Body of pancreas (tissue), 4 donors: ENCODE data around the gene DCAF7. TPM values are rescaled to one million over a fixed set of nuclear protein-coding genes. Genes with fewer than 3 reads are reported as not detected.

Source experiments
- ATAC-seq: fragments of 150-250 bp; one replicate; pipeline ENCODE4 v1.9.1; 2016
- DNase-seq, 4 donors: peaks; one replicate each; pipeline ENCODE4 v3.0.0-alpha.2; 2019
- H3K27ac ChIP-seq, 4 donors: fragments of 200-600 bp; sonication (generic); 1 replicate in 3 of 4; 2 replicates in 1 of 4; pipeline versions ENCODE4 v1.5.1 to v1.6.1; 2016 to 2019; ENCODE audit warnings: mild to moderate bottlenecking in 1 of 4, mixed read lengths in 1 of 4, moderate library complexity in 1 of 4
- H3K27me3 ChIP-seq, 2 donors: fragments of 200-600 bp; sonication (generic); one replicate each; pipeline ENCODE4 v1.6.0; 2016; ENCODE audit warnings: mild to moderate bottlenecking in 1 of 2
- H3K36me3 ChIP-seq, 2 donors: fragments of 200-600 bp; sonication (generic); replicated peaks in 1 of 2; 2 replicates each; pipeline ENCODE4 v1.5.1; 2016; ENCODE audit warnings: low read depth in 2 of 2; ENCODE audit not compliant: insufficient read depth in 1 of 2
- H3K4me1 ChIP-seq: fragments of 200-600 bp; sonication (generic); one replicate; pipeline ENCODE4 v1.6.0; 2016
- H3K4me3 ChIP-seq, 2 donors: fragments of 200-600 bp; sonication (generic); 1 replicate in 1 of 2; 2 replicates in 1 of 2; pipeline ENCODE4 v1.5.1; 2016 to 2019
- H3K9me3 ChIP-seq, 3 donors: fragments of 200-600 bp; sonication (generic); 1 replicate in 2 of 3; 2 replicates in 1 of 3; pipeline ENCODE4 v1.5.1; 2016
- POLR2A ChIP-seq, 3 donors: fragments of 450-650 bp; IDR thresholded peaks; one replicate each; pipeline ENCODE4 v1.6.1; 2016; ENCODE audit warnings: antibody characterized with exemption in 3 of 3, mild to moderate bottlenecking in 2 of 3
- whole genome bisulfite sequencing, 2 donors: methylation state at CpG; one replicate each; pipeline ENCODE4 v1.1.5; 2017; 5-methylcytosine and 5-hydroxymethylcytosine counted together
- intact Hi-C: fragments of 100-400 bp; cut with DNase I; formaldehyde crosslinking; loops from one replicate; pipeline ENCODE4 v1.15.1; 2023
- total RNA-seq, 2 donors: library from RNA; depleted of rRNA; stranded (reverse); fragments of >200 nt; gene quantifications; one replicate each; pipeline ENCODE4 v1.1.0, GENCODE V29; 2016
- TF ChIP-seq, protein P1 (sequence below), 7 experiments: fragments of 450-650 bp in 4 of 7; fragments of 200-600 bp in 3 of 7; sonication (generic) in 3 of 7; IDR thresholded peaks; one replicate each; pipeline ENCODE4 v1.5.1; 2016 to 2019; ENCODE audit warnings: antibody characterized with exemption in 7 of 7

Gene DCAF7
- total RNA-seq, 2 donors from 2014 or later, result 16.8 to 16.9 TPM

DNA sequence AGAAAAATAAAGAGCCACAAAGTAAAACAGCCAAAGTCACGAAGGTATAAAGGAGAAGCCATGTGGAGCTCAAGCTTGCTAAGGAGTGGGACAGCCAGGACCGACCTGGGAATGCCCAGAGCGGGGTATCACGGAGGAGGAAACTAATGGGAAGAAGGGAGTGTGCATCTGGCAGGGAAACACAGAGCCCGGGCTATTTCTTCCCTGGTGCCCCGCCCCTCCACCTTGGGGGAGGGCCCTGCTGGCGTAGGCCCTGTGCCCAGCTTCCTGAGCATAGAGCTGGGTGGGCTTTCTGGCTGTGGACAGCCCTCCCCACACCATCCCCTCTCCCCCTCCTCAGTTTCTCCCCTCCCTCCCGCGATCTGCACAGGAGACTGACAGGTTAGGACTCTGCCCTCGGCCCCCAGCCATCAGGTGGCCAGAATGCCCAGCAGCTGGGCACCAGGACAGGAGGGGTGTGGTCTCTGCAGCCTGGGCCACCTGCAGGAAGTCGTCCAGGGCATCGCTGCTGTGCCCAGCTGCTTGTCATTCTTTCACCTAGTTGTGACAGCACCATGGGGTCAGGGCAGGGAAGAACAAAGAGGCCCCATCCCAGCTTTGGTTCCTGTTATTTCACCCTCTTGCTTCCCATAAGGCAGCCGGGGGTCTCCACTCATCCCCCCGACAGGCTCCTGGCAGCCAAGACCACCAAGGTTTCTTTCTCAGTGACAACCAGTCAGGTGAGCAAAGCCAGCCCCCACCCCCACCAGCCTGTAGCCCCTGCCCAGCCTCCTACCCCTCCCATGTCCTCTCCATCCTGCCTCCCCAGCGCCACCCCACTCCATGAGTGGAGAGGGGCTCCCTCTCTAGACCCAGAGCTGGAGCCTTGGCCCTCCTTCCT, 7.1 kb upstream of the DCAF7 start:
- Histone ChIP-seq H3K36me3 (no peaks in the 10 kb centered on the region), H3K27ac (no peak overlapping the region), H3K4me1 (peaks cover 14% of the 10 kb centered on the region), H3K27me3 (peaks cover 0 to 6% of the 10 kb centered on the region in 2 donors), H3K4me3 (no peak overlapping the region), H3K9me3 (no peaks in the 10 kb centered on the region)
- intact Hi-C loops, result loop anchor here (10.0 kb wide), 1 partner anchor 98 kb away; the partner anchor contains the start of gene CYB561
- WGBS, 2 donors, result 30 to 31% methylated on average over 11 to 12 of the region's 15 CpGs
- DNase-seq (peak; percentile 64 to 87 (median 74)), ATAC-seq (peak; percentile 82)
- TF ChIP-seq POLR2A (IDR thresholded peaks at IDR 0.05), result no peak
- TF ChIP-seq, protein P1, sequence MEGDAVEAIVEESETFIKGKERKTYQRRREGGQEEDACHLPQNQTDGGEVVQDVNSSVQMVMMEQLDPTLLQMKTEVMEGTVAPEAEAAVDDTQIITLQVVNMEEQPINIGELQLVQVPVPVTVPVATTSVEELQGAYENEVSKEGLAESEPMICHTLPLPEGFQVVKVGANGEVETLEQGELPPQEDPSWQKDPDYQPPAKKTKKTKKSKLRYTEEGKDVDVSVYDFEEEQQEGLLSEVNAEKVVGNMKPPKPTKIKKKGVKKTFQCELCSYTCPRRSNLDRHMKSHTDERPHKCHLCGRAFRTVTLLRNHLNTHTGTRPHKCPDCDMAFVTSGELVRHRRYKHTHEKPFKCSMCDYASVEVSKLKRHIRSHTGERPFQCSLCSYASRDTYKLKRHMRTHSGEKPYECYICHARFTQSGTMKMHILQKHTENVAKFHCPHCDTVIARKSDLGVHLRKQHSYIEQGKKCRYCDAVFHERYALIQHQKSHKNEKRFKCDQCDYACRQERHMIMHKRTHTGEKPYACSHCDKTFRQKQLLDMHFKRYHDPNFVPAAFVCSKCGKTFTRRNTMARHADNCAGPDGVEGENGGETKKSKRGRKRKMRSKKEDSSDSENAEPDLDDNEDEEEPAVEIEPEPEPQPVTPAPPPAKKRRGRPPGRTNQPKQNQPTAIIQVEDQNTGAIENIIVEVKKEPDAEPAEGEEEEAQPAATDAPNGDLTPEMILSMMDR (IDR thresholded peaks at IDR 0.05), result no peak

DNA sequence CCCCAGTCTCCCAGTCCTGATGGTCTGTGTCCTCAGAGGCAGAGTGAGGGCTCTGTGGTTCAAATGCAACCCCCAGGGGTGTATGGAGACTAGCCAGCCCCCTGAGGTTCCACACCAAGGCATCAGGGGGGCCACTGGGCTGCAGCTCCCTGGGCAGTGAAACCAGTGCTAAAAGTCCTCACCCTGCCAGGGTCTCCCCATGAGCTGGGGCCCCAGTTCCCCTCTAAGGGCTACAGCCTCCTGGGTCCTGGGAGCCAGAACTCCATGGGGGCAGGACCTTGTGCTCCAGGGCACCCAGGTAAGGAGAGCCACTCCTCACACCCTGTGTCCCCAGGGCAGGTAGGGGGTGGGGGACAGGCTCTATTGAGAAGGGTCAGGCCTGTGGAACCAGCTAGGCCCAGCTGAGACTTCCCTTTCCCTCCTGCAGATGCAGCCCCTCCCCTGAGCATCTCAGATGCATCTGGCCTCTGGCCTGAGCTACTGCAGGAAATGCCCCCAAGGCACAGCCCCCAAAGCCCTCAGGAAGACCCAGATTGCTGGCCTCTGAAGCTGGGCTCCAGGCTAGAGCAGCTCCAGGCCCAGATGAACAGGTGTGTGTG, 6.4 kb upstream of the DCAF7 start:
- TF ChIP-seq POLR2A (IDR thresholded peaks at IDR 0.05), result no peak
- TF ChIP-seq, protein P1 (IDR thresholded peaks at IDR 0.05), result no peak
- ATAC-seq (no peak), DNase-seq (no peak)
- Histone ChIP-seq H3K27ac (no peak overlapping the region), H3K36me3 (no peaks in the 10 kb centered on the region), H3K4me1 (peaks cover 10% of the 10 kb centered on the region), H3K9me3 (no peaks in the 10 kb centered on the region), H3K27me3 (no peaks in the 10 kb centered on the region), H3K4me3 (no peak overlapping the region)
- intact Hi-C loops, result loop anchor here (10.0 kb wide), 1 partner anchor 99 kb away; the partner anchor contains the start of gene CYB561

DNA sequence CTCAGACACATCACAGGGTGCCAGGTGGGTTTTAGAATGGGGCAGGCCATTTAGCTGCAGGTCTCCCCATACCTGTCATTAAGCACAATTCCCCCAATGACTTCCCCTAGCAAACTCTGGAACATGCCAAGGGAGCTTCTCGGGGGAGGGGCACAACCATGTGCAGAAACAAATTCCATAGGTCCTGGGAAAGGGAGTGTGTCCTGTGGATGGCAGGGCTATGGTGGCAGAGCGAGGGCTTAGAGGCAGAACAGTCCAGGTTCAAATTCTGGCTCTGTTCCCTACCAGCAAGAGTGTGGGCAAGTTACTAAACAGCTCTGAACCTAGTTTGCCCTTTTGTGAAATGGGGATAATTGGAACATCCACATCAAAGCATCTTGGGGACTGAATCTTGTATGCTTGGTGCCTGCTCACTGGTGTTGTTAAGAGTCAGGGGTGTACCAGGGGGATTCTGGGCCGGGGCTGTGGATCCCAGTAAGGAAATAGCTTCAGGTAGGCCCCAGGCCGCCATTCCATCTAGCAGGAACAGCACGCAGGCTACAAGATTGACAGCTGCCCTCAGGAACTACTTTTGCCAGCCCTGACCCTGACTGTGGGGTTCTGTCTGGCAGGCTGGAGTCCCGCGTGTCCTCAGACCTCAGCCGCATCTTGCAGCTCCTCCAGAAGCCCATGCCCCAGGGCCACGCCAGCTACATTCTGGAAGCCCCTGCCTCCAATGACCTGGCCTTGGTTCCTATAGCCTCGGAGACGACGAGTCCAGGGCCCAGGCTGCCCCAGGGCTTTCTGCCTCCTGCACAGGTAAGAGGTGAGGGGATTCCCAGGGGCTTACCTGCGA, 5.6 kb upstream of the DCAF7 start:
- Histone ChIP-seq H3K9me3 (no peaks in the 10 kb centered on the region), H3K27ac (no peak overlapping the region), H3K27me3 (no peaks in the 10 kb centered on the region), H3K4me1 (peaks cover 15% of the 10 kb centered on the region), H3K36me3 (no peaks in the 10 kb centered on the region), H3K4me3 (no peak overlapping the region)
- intact Hi-C loops, result loop anchor here (10.0 kb wide), 1 partner anchor 100 kb away; the partner anchor contains the start of gene CYB561
- TF ChIP-seq POLR2A (IDR thresholded peaks at IDR 0.05), result no peak
- TF ChIP-seq, protein P1 (IDR thresholded peaks at IDR 0.05), result no peak
- ATAC-seq, result no peak
- no peak for DNase-seq
- 84 to 86% methylated on average over 4 to 13 of the region's 13 CpGs for WGBS, 2 donors

DNA sequence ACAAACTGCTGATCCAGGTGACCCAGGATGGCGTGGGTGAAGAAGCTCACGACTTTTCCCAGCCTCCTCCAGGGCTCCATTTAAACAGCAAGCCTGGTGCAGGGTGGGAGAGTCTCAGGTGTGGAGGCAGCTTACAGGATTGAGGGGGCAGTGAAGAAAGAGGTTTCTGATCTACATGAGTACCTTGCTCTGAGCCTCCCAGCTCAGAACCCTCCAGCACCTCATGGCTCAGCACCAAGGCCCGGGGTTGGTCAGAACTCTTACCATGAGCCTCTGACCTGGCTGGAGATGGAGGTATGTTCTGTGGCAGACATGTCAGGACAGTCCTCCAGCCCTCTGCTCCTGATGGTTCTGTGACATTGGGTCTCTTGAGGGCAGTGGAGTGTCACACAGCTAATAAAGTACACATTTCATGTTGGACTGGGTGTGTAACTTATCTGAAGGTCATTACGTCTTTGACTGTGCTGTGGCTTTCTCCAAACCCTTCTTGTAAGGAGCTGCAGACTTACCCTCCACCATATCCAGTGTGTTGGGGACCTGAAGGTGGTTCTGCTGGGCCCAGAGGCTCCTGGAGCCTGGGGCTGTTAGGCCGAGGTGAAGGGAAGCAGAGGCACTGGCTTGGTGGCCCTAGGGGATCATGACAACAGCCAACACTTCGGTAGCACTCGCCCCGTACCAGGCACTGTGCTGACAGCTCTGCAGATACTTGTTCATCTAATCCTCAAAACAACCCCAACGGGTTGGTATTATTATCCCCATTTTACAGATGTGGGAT, 3.8 kb upstream of the DCAF7 start:
- H3K9me3 ChIP-seq, result no peaks in the 10 kb centered on the region
- DNase-seq, result no peak
- no peaks in the 10 kb centered on the region for H3K27me3 ChIP-seq
- H3K27ac ChIP-seq, result no peak overlapping the region
- WGBS, 2 donors, result 74 to 86% methylated on average over 7 to 9 of the region's 9 CpGs
- intact Hi-C loops, result loop anchor here (10.0 kb wide), 1 partner anchor 102 kb away; the partner anchor contains the start of gene CYB561
- ATAC-seq, result no peak
- no peaks in the 10 kb centered on the region for H3K36me3 ChIP-seq
- no peak for TF ChIP-seq POLR2A (IDR thresholded peaks at IDR 0.05)
- TF ChIP-seq, protein P1 (IDR thresholded peaks at IDR 0.05), result no peak
- H3K4me3 ChIP-seq, result no peak overlapping the region
- H3K4me1 ChIP-seq, result peaks cover 16% of the 10 kb centered on the region
